Suppressor macrophage (primary cell): ENCODE results near the gene ROR1.
A peak's percentile ranks its signal among the peaks of the same experiment; 100 is the strongest.

Experiments used
- DNase-seq, 4 experiments: peaks; one replicate each; pipeline ENCODE4 v3.0.0-alpha.2; 2020 to 2022

ROR1 gene

GRCh38 chr1:63794354-63794753 lies 20.5 kb downstream of the ROR1 start:
- DNase-seq, result no peak

- DNase-seq, result no peak
Measured at GRCh38 chr1:63794939-63795378, 21.1 kb downstream of the ROR1 start.

GRCh38 chr1:63795455-63795854 lies 21.6 kb downstream of the ROR1 start:
- no peak for DNase-seq

GRCh38 chr1:63797056-63797726 lies 23.4 kb downstream of the ROR1 start:
- no peak for DNase-seq

GRCh38 chr1:63798284-63798683 lies 24.5 kb downstream of the ROR1 start:
- no peak for DNase-seq

GRCh38 chr1:63799307-63799706 lies 25.5 kb downstream of the ROR1 start:
- DNase-seq, result no peak

GRCh38 chr1:63799820-63800219 lies 26.0 kb downstream of the ROR1 start:
- DNase-seq, result no peak

- DNase-seq, result no peak
Measured at GRCh38 chr1:63802109-63802508, 28.3 kb downstream of the ROR1 start.

- DNase-seq, result no peak
Measured at GRCh38 chr1:63804829-63805484, 31.1 kb downstream of the ROR1 start.

- DNase-seq, result no peak
Measured at GRCh38 chr1:63807046-63807445, 33.2 kb downstream of the ROR1 start.

GRCh38 chr1:63810936-63811469 lies 37.2 kb downstream of the ROR1 start:
- DNase-seq, result no peak

GRCh38 chr1:63812071-63812700 lies 38.4 kb downstream of the ROR1 start:
- no peak for DNase-seq

- DNase-seq, result peak; percentile 57 to 86 (median 66)
Measured at GRCh38 chr1:63813829-63814277, 40.0 kb downstream of the ROR1 start.

- peak in 1 of 4 experiments; percentile 14 for DNase-seq
Measured at GRCh38 chr1:63816217-63816815, 42.5 kb downstream of the ROR1 start.

GRCh38 chr1:63817152-63817667 lies 43.4 kb downstream of the ROR1 start:
- DNase-seq, result peak in 2 of 4 experiments; percentile 14 to 27

GRCh38 chr1:63817700-63818099 lies 43.9 kb downstream of the ROR1 start:
- no peak for DNase-seq

- DNase-seq, result no peak
Measured at GRCh38 chr1:63818567-63819325, 44.9 kb downstream of the ROR1 start.

GRCh38 chr1:63819795-63820194 lies 46.0 kb downstream of the ROR1 start:
- DNase-seq, result no peak

- peak; percentile 16 to 52 (median 47) for DNase-seq
Measured at GRCh38 chr1:63821091-63822005, 47.5 kb downstream of the ROR1 start.

GRCh38 chr1:63822540-63822939 lies 48.7 kb downstream of the ROR1 start:
- no peak for DNase-seq

GRCh38 chr1:63824451-63824850 lies 50.6 kb downstream of the ROR1 start:
- DNase-seq, result no peak
